Astrocyte of the spinal cord (primary cell): Measurements from ENCODE around the gene YPEL1.

ENCODE experiments used
- DNase-seq: peaks from one replicate; pipeline ENCODE4 v3.0.0; 2011; ENCODE audit warnings: low read depth, low spot score
- H3K4me3 ChIP-seq: 2 replicates; pipeline ENCODE4 v1.5.1; 2011; ENCODE audit warnings: low read depth, mild to moderate bottlenecking, low read length, moderate library complexity
- CTCF ChIP-seq: IDR thresholded peaks from 2 replicates; pipeline ENCODE4 v1.5.1; 2012; ENCODE audit warnings: low read depth, mild to moderate bottlenecking, low read length, inconsistent platforms
- in situ Hi-C: cut with HindIII; loops from 2 replicates; pipeline ENCODE4 v1.10.0; 2017; ENCODE audit warnings: low sequenced_read_pairs

YPEL1 gene

GRCh38 chr22:21738966-21739365 lies 3.4 kb upstream of the YPEL1 start:
- H3K4me3 ChIP-seq: no peak overlapping the region
- TF ChIP-seq CTCF: no peak
- in situ Hi-C loops: no loop called here
- no peak for DNase-seq

GRCh38 chr22:21738081-21738480 lies 2.5 kb upstream of the YPEL1 start:
- TF ChIP-seq CTCF: no peak
- H3K4me3 ChIP-seq: no peak overlapping the region
- in situ Hi-C loops: no loop called here
- no peak for DNase-seq

GRCh38 chr22:21736948-21737347 lies 1.4 kb upstream of the YPEL1 start:
- no peak overlapping the region for H3K4me3 ChIP-seq
- TF ChIP-seq CTCF: no peak
- in situ Hi-C loops: no loop called here
- DNase-seq: no peak

GRCh38 chr22:21736084-21736642 lies 569 bp upstream of the YPEL1 start:
- in situ Hi-C loops: no loop called here
- DNase-seq: no peak
- peak overlapping the region; percentile 29 for H3K4me3 ChIP-seq
- no peak for TF ChIP-seq CTCF

GRCh38 chr22:21734540-21735199 lies 924 bp downstream of the YPEL1 start:
- no peak for DNase-seq
- in situ Hi-C loops: no loop called here
- no peak for TF ChIP-seq CTCF
- peak overlapping the region; percentile 51 for H3K4me3 ChIP-seq

- DNase-seq: no peak
- no peak for TF ChIP-seq CTCF
- H3K4me3 ChIP-seq: no peak overlapping the region
- in situ Hi-C loops: no loop called here
Measured at GRCh38 chr22:21731503-21731902, 4.1 kb downstream of the YPEL1 start.
